GM12878 (cell line): ENCODE measurements around the gene CYP1B1. TPM values are rescaled to one million over a fixed set of nuclear protein-coding genes. Genes with fewer than 3 reads are reported as not detected.

Experiments used
- ATAC-seq: fragments of 200-7000 bp; cut with Tn5 transposase; 3 replicates; pipeline ENCODE4 v1.9.1; 2020; ENCODE audit warnings: mild to moderate bottlenecking, moderate library complexity
- BruUV-seq: library from RNA; stranded (reverse); fragments of 400-500 nt; replicated peaks from 2 replicates; lab custom pipeline; 2021; lab: Mats Ljungman, UMichigan
- CTCF ChIA-PET: fragments of 300-600 bp; sonication (Branson Sonifier 250); formaldehyde crosslinking; extraction: SDS; loops from one replicate; lab custom pipeline; 2021; ENCODE audit warnings: inconsistent platforms; lab: Yijun Ruan, JAX
- POLR2A ChIA-PET: fragments of 350-600 bp; formaldehyde crosslinking; extraction: SDS; loops from one replicate; lab custom pipeline; 2021; ENCODE audit warnings: inconsistent platforms; lab: Charles Lee
- RAD21 ChIA-PET: fragments of 300-600 bp; sonication (Branson Sonifier 250); formaldehyde crosslinking; loops from one replicate; lab custom pipeline; 2023; ENCODE audit warnings: antibody characterized with exemption; ENCODE audit not compliant: unreplicated experiment; lab: Charles Lee
- SMC1A ChIA-PET: fragments of 300-600 bp; sonication (Branson Sonifier 250); formaldehyde crosslinking; loops from one replicate; lab custom pipeline; 2023; ENCODE audit not compliant: unreplicated experiment, uncharacterized antibody; lab: Charles Lee
- DNase-seq: peaks from one replicate; pipeline ENCODE4 v3.0.0-alpha.2; 2011; ENCODE audit warnings: low read depth, low spot score
- FAIRE-seq: peaks from 3 replicates; lab custom pipeline; 2011; peaks lifted over from hg19 to GRCh38; lab: Jason Lieb, UNC
- H2AFZ ChIP-seq: 2 replicates; pipeline ENCODE4 v1.6.0; 2011; ENCODE audit warnings: low read depth, low read length, control low read depth; ENCODE audit not compliant: control insufficient read depth
- H3K27ac ChIP-seq: 2 replicates; pipeline ENCODE4 v1.5.1; 2011; ENCODE audit warnings: control low read depth; ENCODE audit not compliant: control insufficient read depth, insufficient read depth
- H3K27me3 ChIP-seq, 2 experiments: replicated peaks in 1 of 2; 2 replicates each; pipeline versions ENCODE4 v1.6.0 to v1.6.1; 2011; ENCODE audit warnings: low read length in 1 of 2; ENCODE audit not compliant: control insufficient read depth in 2 of 2, insufficient read depth in 2 of 2
- H3K36me3 ChIP-seq, 2 experiments: 2 replicates each; pipeline ENCODE4 v1.5.1; 2011; ENCODE audit warnings: low read length in 1 of 2; ENCODE audit not compliant: control insufficient read depth in 2 of 2, insufficient read depth in 2 of 2
- H3K4me1 ChIP-seq: 2 replicates; pipeline ENCODE4 v1.6.1; 2011; ENCODE audit warnings: mild to moderate bottlenecking, low read length, moderate library complexity, mixed read lengths; ENCODE audit not compliant: control insufficient read depth, insufficient read depth
- H3K4me2 ChIP-seq: 2 replicates; pipeline ENCODE4 v1.6.0; 2011; ENCODE audit warnings: control low read depth; ENCODE audit not compliant: control insufficient read depth, insufficient read depth
- H3K4me3 ChIP-seq: fragments of 200-600 bp; sonication (generic); 2 replicates; pipeline ENCODE4 v1.5.1; 2016
- H3K79me2 ChIP-seq: 2 replicates; pipeline ENCODE4 v1.6.0; 2011; ENCODE audit warnings: low read length; ENCODE audit not compliant: control insufficient read depth, insufficient read depth
- H3K9ac ChIP-seq: 2 replicates; pipeline ENCODE4 v1.8.0; 2011; ENCODE audit warnings: low read length, control low read depth, mixed read lengths; ENCODE audit not compliant: control insufficient read depth, insufficient read depth
- H3K9me3 ChIP-seq: replicated peaks from 3 replicates; pipeline ENCODE4 v1.5.1; 2011; ENCODE audit warnings: mild to moderate bottlenecking, low read length; ENCODE audit not compliant: control insufficient read depth, insufficient read depth
- H4K20me1 ChIP-seq: 2 replicates; pipeline ENCODE4 v1.6.0; 2011; ENCODE audit not compliant: control insufficient read depth, insufficient read depth
- CEBPB ChIP-seq, 2 experiments: fragments of 150-350 bp in 1 of 2; IDR thresholded peaks; 2 replicates each; pipeline ENCODE4 v1.6.1; 2012 to 2014; ENCODE audit warnings: low read depth in 2 of 2, low read length in 2 of 2, borderline replicate concordance in 1 of 2, inconsistent platforms in 1 of 2
- CREB1 ChIP-seq: IDR thresholded peaks from 2 replicates; pipeline ENCODE4 v1.6.1; 2012; ENCODE audit warnings: low read depth, mild to moderate bottlenecking, inconsistent platforms
- DPF2 ChIP-seq: fragments of 450-650 bp; IDR thresholded peaks from 2 replicates; pipeline ENCODE4 v1.6.1; 2017; ENCODE audit warnings: mild to moderate bottlenecking
- EGR1 ChIP-seq, 2 experiments: IDR thresholded peaks; 1 replicate in 1 of 2; 2 replicates in 1 of 2; pipeline ENCODE4 v1.6.1; 2011 to 2012; ENCODE audit warnings: low read depth in 2 of 2, low read length in 2 of 2, borderline replicate concordance in 1 of 2, mild to moderate bottlenecking in 1 of 2, moderate library complexity in 1 of 2
- HDAC2 ChIP-seq: fragments of 200-600 bp; sonication (generic); IDR thresholded peaks from 2 replicates; pipeline ENCODE4 v1.6.1; 2017
- IKZF2 ChIP-seq, 2 experiments: fragments of 450-650 bp; IDR thresholded peaks; 2 replicates each; pipeline ENCODE4 v1.6.1; 2017; ENCODE audit warnings: mild to moderate bottlenecking in 2 of 2, moderate library complexity in 2 of 2
- IRF4 ChIP-seq: IDR thresholded peaks from 2 replicates; pipeline ENCODE4 v1.6.1; 2011; ENCODE audit warnings: low read depth, low read length
- MTA3 ChIP-seq: IDR thresholded peaks from 2 replicates; pipeline ENCODE4 v1.6.1; 2012; ENCODE audit warnings: low read length, inconsistent platforms, borderline replicate concordance
- POU2F2 ChIP-seq: IDR thresholded peaks from 3 replicates; pipeline ENCODE4 v1.6.1; 2011; ENCODE audit warnings: low read depth, mild to moderate bottlenecking, low read length, borderline replicate concordance
- SUPT20H ChIP-seq: IDR thresholded peaks from 2 replicates; pipeline ENCODE4 v1.6.1; 2011; ENCODE audit warnings: low read depth, mild to moderate bottlenecking, low read length, moderate library complexity, borderline replicate concordance; ENCODE audit not compliant: control insufficient read depth
- WGBS: methylation state at CpG from one replicate; pipeline ENCODE4 v1.1.6; 2016; ENCODE audit warnings: low lambda C conversion rate; ENCODE audit not compliant: insufficient replicate concordance, insufficient coverage; ENCODE audit errors: missing lambda C conversion rate; 5-methylcytosine and 5-hydroxymethylcytosine counted together
- in situ Hi-C: fragments of 300-500 bp; cut with MboI; formaldehyde crosslinking; loops from 9 replicates; pipeline ENCODE4 v1.14.3; 2018; ENCODE audit warnings: mixed read lengths
- intact Hi-C: fragments of 100-400 bp; cut with micrococcal nuclease; formaldehyde crosslinking; loops from one replicate; pipeline ENCODE4 v1.14.2; 2022; ENCODE audit not compliant: unreplicated experiment
- polyA plus RNA-seq, 11 experiments: library from polyadenylated mRNA; depleted of rRNA in 4 of 11; unstranded in 6 of 11; stranded (reverse) in 5 of 11; fragments of >200 nt; fragmentation: Nextera tagmentation in 4 of 11; fragmentation: Illumina TruSeq in 1 of 11; extraction: Ambion mirVana in 4 of 11; extraction: Trizol in 1 of 11; gene quantifications; 1 replicate in 1 of 11; 2 replicates in 10 of 11; pipeline versions ENCODE4 v1.2.1 to v1.2.3, GENCODE V29; 2011 to 2016; ENCODE audit warnings: inconsistent platforms in 2 of 11, missing spikeins in 2 of 11, low read depth in 1 of 11
- total RNA-seq, 4 experiments: library from RNA; depleted of rRNA in 3 of 4; stranded (reverse); fragments of >200 nt in 3 of 4; fragmentation: Illumina TruSeq in 1 of 4; extraction: Trizol in 1 of 4; gene quantifications; 2 replicates each; pipeline versions ENCODE4 v1.2.1 to v1.2.3, GENCODE V29; 2013 to 2021
- TF ChIP-seq, protein P1 (sequence below): fragments of 150-350 bp; IDR thresholded peaks from 2 replicates; pipeline ENCODE4 v1.6.1; 2016; ENCODE audit warnings: low read depth, low read length

Gene CYP1B1
- total and polyA plus RNA-seq, 10 of the 15 experiments (the other 5 are each of a cell fraction or from before 2014, with no cell fraction given), result 0.35 to 29.7 (median 3.4) TPM

DNA sequence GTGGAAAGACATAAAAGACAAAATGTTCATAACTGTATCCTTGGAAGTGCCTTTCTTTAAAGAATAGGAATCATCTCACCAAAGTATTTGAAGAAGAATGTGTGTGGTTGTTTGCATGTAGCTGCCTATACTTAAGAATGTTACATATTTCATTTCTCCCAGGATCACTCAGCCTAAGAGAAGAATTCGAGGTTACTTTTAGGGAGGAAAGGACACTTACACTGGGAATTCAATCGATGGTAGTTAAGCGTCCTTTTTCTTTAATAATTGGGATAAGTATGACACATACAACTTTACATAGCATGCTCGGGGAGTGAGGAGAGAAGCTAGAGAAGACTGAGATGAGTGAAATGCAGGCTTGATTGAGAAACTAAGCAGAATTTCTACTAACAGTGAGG lies 22.0 kb upstream of the CYP1B1 start:
- ChIA-PET SMC1A (interaction anchor here (0.8 to 2.7 kb wide), 2 partner anchors 12 to 219 kb away, joined by 3 to 9 read pairs; no protein-coding TSS in a partner anchor), RAD21 (interaction anchor here (1.2 to 2.2 kb wide), 2 partner anchors 11 to 60 kb away, joined by 3 to 5 read pairs; no protein-coding TSS in a partner anchor), POLR2A (no interaction called here), CTCF (interaction anchor here (0.7 kb wide), 1 partner anchor 116 kb away, joined by 3 read pairs; no protein-coding TSS in a partner anchor)
- 51% methylated on average over 4 of the region's 4 CpGs for WGBS
- BruUV-seq, result no TSS peak
- Histone ChIP-seq H2AFZ (no peak overlapping the region; the same call in 1 of the 2 replicates), H3K36me3 (no peaks in the 10 kb centered on the region), H3K79me2 (no peaks in the 10 kb centered on the region; the same call in 1 of the 2 replicates), H3K27ac (peak overlapping the region; percentile 80), H3K9ac (peak overlapping the region; percentile 11; the same call in 1 of the 2 replicates), H3K9me3 (no peaks in the 10 kb centered on the region; the same call in 2 of the 3 replicates), H3K4me1 (peaks cover 34% of the 10 kb centered on the region), H3K4me2 (peak overlapping the region; percentile 85; the same call in 1 of the 2 replicates), H3K27me3 (no peaks in the 10 kb centered on the region), H4K20me1 (no peaks in the 10 kb centered on the region), H3K4me3 (peak overlapping the region; percentile 46; the same call in 1 of the 2 replicates)
- no peak for DNase-seq
- no peak for FAIRE-seq
- intact Hi-C loops, result no loop called here
- ATAC-seq, result no peak
- in situ Hi-C loops, result no loop called here
- TF ChIP-seq HDAC2 (no peak), EGR1 (IDR thresholded peaks at IDR 0.05; ENCODE audit: borderline replicate concordance in 1 of 2, low read depth in 2 of 2, low read length in 2 of 2) (no peak), IKZF2 (IDR thresholded peaks at IDR 0.05) (no peak), MTA3 (no peak), POU2F2 (no peak), DPF2 (no peak), CEBPB (IDR thresholded peaks at IDR 0.05; ENCODE audit: borderline replicate concordance in 1 of 2, low read depth in 2 of 2, low read length in 2 of 2) (no peak), SUPT20H (no peak), IRF4 (no peak), CREB1 (no peak)
- TF ChIP-seq, protein P1, sequence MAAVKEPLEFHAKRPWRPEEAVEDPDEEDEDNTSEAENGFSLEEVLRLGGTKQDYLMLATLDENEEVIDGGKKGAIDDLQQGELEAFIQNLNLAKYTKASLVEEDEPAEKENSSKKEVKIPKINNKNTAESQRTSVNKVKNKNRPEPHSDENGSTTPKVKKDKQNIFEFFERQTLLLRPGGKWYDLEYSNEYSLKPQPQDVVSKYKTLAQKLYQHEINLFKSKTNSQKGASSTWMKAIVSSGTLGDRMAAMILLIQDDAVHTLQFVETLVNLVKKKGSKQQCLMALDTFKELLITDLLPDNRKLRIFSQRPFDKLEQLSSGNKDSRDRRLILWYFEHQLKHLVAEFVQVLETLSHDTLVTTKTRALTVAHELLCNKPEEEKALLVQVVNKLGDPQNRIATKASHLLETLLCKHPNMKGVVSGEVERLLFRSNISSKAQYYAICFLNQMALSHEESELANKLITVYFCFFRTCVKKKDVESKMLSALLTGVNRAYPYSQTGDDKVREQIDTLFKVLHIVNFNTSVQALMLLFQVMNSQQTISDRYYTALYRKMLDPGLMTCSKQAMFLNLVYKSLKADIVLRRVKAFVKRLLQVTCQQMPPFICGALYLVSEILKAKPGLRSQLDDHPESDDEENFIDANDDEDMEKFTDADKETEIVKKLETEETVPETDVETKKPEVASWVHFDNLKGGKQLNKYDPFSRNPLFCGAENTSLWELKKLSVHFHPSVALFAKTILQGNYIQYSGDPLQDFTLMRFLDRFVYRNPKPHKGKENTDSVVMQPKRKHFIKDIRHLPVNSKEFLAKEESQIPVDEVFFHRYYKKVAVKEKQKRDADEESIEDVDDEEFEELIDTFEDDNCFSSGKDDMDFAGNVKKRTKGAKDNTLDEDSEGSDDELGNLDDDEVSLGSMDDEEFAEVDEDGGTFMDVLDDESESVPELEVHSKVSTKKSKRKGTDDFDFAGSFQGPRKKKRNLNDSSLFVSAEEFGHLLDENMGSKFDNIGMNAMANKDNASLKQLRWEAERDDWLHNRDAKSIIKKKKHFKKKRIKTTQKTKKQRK, result no peak
- TF ChIP-seq, all 136 proteins: peak for 0
